Lung (tissue), 12 donors: ENCODE results near the gene DLL3. TPM values are rescaled to one million over a fixed set of nuclear protein-coding genes. Genes with fewer than 3 reads are reported as not detected.

Experiments used
- ATAC-seq: fragments of 200-7000 bp; cut with Tn5 transposase; one replicate; pipeline ENCODE4 v1.9.1; 2020; ENCODE audit warnings: moderate number of reproducible peaks; ENCODE audit not compliant: insufficient read depth, low FRiP score
- DNase-seq, 3 donors: peaks; one replicate each; pipeline ENCODE4 v3.0.0-alpha.2; 2013 to 2017
- H3K27ac ChIP-seq, 2 donors: one replicate each; pipeline ENCODE4 v1.5.1; 2013; ENCODE audit warnings: mild to moderate bottlenecking in 2 of 2, moderate library complexity in 2 of 2, control low read depth in 1 of 2, inconsistent platforms in 1 of 2, low read depth in 1 of 2, low read length in 1 of 2
- H3K27me3 ChIP-seq, 3 donors: one replicate each; pipeline ENCODE4 v1.5.1; 2013; ENCODE audit warnings: low read length in 2 of 3; ENCODE audit not compliant: control insufficient read depth in 3 of 3, insufficient read depth in 3 of 3
- H3K36me3 ChIP-seq, 4 donors: one replicate each; pipeline ENCODE4 v1.5.1; 2013; ENCODE audit warnings: low read length in 4 of 4, mild to moderate bottlenecking in 1 of 4, moderate library complexity in 1 of 4; ENCODE audit not compliant: control insufficient read depth in 4 of 4, insufficient read depth in 4 of 4
- H3K4me1 ChIP-seq, 5 donors: one replicate each; pipeline ENCODE4 v1.5.1; 2013; ENCODE audit warnings: low read length in 5 of 5, mild to moderate bottlenecking in 2 of 5, moderate library complexity in 1 of 5; ENCODE audit not compliant: control insufficient read depth in 5 of 5, insufficient read depth in 5 of 5
- H3K4me3 ChIP-seq: one replicate; pipeline ENCODE4 v1.5.1; 2013; ENCODE audit warnings: mild to moderate bottlenecking, control low read depth, moderate library complexity
- H3K9ac ChIP-seq, 2 donors: one replicate each; pipeline ENCODE4 v1.5.1; 2013; ENCODE audit warnings: low read length in 2 of 2, control low read depth in 1 of 2; ENCODE audit not compliant: insufficient read depth in 1 of 2
- H3K9me3 ChIP-seq, 4 donors: one replicate each; pipeline ENCODE4 v1.5.1; 2013; ENCODE audit warnings: low read length in 3 of 4, mild to moderate bottlenecking in 1 of 4, moderate library complexity in 1 of 4; ENCODE audit not compliant: control insufficient read depth in 4 of 4, insufficient read depth in 3 of 4
- WGBS, 2 donors: extraction: QIAGEN DNeasy Blood & Tissue Kit; methylation state at CpG; one replicate each; pipeline ENCODE4 v1.1.7; 2013; 5-methylcytosine and 5-hydroxymethylcytosine counted together
- polyA plus RNA-seq, 2 donors: library from polyadenylated mRNA; stranded (reverse); fragments of 200-250 nt; gene quantifications; one replicate each; pipeline ENCODE4 v1.2.1, GENCODE V29; 2013
- total RNA-seq, 2 donors: library from RNA; depleted of rRNA in 1 of 2; stranded (reverse); fragments of >200 nt in 1 of 2; gene quantifications; one replicate each; pipeline ENCODE4 v1.2.1, GENCODE V29; 2014 to 2021
- TF ChIP-seq, protein P1 (sequence below): IDR thresholded peaks from 2 replicates; pipeline ENCODE4 v1.5.1; 2012; ENCODE audit warnings: mild to moderate bottlenecking; ENCODE audit errors: control extremely low read depth, extremely low read depth
- donor health status: control.
- donor health status: control.
- donor health status: Bipolar disorder and iron deficiency.
- donor health status: healthy.
- donor health status: DM: yes; HTN: yes; CAD: no.

DLL3 gene
- total and polyA plus RNA-seq, 4 donors, result 0.07 TPM; not detected in 3

GRCh38 chr19:39500543-39500942 is 1.8 kb downstream of the DLL3 start:
- no peak for DNase-seq
- Histone ChIP-seq H3K27ac (no peak overlapping the region), H3K9me3 (peaks cover 0 to 8% (median 0%) of the 10 kb centered on the region in 4 donors), H3K36me3 (no peaks in the 10 kb centered on the region), H3K9ac (no peak overlapping the region), H3K4me1 (peaks cover 0 to 12% (median 0%) of the 10 kb centered on the region in 5 donors), H3K4me3 (no peak overlapping the region), H3K27me3 (peaks cover 10 to 44% (median 35%) of the 10 kb centered on the region in 3 donors)
- 45 to 48% methylated on average over 4 of the region's 4 CpGs for WGBS, 2 donors
- no peak for ATAC-seq
- TF ChIP-seq, protein P1, sequence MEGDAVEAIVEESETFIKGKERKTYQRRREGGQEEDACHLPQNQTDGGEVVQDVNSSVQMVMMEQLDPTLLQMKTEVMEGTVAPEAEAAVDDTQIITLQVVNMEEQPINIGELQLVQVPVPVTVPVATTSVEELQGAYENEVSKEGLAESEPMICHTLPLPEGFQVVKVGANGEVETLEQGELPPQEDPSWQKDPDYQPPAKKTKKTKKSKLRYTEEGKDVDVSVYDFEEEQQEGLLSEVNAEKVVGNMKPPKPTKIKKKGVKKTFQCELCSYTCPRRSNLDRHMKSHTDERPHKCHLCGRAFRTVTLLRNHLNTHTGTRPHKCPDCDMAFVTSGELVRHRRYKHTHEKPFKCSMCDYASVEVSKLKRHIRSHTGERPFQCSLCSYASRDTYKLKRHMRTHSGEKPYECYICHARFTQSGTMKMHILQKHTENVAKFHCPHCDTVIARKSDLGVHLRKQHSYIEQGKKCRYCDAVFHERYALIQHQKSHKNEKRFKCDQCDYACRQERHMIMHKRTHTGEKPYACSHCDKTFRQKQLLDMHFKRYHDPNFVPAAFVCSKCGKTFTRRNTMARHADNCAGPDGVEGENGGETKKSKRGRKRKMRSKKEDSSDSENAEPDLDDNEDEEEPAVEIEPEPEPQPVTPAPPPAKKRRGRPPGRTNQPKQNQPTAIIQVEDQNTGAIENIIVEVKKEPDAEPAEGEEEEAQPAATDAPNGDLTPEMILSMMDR, result no peak

DNA sequence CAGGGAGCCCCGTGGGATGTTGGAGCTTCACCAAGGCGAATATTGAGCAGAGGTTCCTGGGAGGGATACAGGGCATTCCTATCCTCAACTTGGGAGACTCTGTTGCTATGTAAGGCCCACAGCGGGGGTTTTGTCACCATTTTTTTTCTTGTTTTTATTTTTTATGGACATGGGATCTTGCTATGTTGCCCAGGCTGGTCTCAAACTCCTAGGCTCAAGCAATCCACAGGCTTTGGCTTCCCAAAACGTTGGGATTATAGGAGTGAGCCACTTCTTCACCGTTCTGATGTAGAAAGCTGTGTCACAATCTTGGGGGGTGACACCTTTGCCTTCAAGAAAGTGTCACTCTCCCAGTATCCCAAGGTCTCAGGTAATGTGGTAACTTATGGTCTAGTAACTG is 2.6 kb downstream of the DLL3 start:
- Histone ChIP-seq H3K4me1 (peaks cover 0 to 12% (median 0%) of the 10 kb centered on the region in 5 donors), H3K27ac (no peak overlapping the region), H3K27me3 (peaks cover 5 to 45% (median 37%) of the 10 kb centered on the region in 3 donors), H3K9me3 (peaks cover 0 to 8% (median 0%) of the 10 kb centered on the region in 4 donors), H3K4me3 (no peak overlapping the region), H3K36me3 (no peaks in the 10 kb centered on the region), H3K9ac (no peak overlapping the region)
- no peak for DNase-seq
- WGBS, 2 donors, result 76% methylated on average over 5 of the region's 5 CpGs
- TF ChIP-seq, protein P1, result no peak
- ATAC-seq, result no peak

GRCh38 chr19:39502640-39503417 is 4.1 kb downstream of the DLL3 start:
- TF ChIP-seq, protein P1, result peak; percentile 72

More at GRCh38 chr19:39502640-39503417, 4.1 kb downstream of the DLL3 start:
- DNase-seq, result peak; percentile 60 to 79 (median 66)
- H3K36me3 ChIP-seq, result no peaks in the 10 kb centered on the region
- WGBS, 2 donors, result 16 to 24% methylated on average over 46 to 69 of the region's 69 CpGs
- no peak overlapping the region for H3K9ac ChIP-seq
- H3K9me3 ChIP-seq, result peaks cover 0 to 10% (median 0%) of the 10 kb centered on the region in 4 donors
- H3K27me3 ChIP-seq, result peaks cover 8 to 50% (median 44%) of the 10 kb centered on the region in 3 donors
- H3K27ac ChIP-seq, result no peak overlapping the region
- peaks cover 0 to 14% (median 4%) of the 10 kb centered on the region in 5 donors for H3K4me1 ChIP-seq
- H3K4me3 ChIP-seq, result no peak overlapping the region
- peak; percentile 84 for ATAC-seq
